Gastroesophageal sphincter (tissue), 4 donors: ENCODE data around the gene ATP13A2. TPM values are rescaled to one million over a fixed set of nuclear protein-coding genes. Genes with fewer than 3 reads are reported as not detected.

Experiments
- ATAC-seq: fragments of 150-250 bp; one replicate; pipeline ENCODE4 v1.9.1; 2016; ENCODE audit warnings: mild to moderate bottlenecking, moderate library complexity
- H3K27ac ChIP-seq, 4 donors: fragments of 200-600 bp; sonication (generic) in 3 of 4; 1 replicate in 3 of 4; 2 replicates in 1 of 4; pipeline ENCODE4 v1.5.1; 2016 to 2019
- H3K27me3 ChIP-seq: fragments of 200-600 bp; sonication (generic); one replicate; pipeline ENCODE4 v1.5.1; 2019
- H3K36me3 ChIP-seq, 2 donors: fragments of 200-600 bp; sonication (generic); one replicate each; pipeline ENCODE4 v1.5.1; 2019; ENCODE audit warnings: control low read depth in 1 of 2
- H3K4me1 ChIP-seq, 3 donors: fragments of 200-600 bp; sonication (generic); 1 replicate in 2 of 3; 2 replicates in 1 of 3; pipeline ENCODE4 v1.5.1; 2016 to 2019; ENCODE audit warnings: control low read depth in 2 of 3
- H3K4me3 ChIP-seq, 2 donors: fragments of 200-600 bp; sonication (generic); one replicate each; pipeline ENCODE4 v1.5.1; 2019; ENCODE audit warnings: mild to moderate bottlenecking in 1 of 2, moderate library complexity in 1 of 2
- H3K9me3 ChIP-seq, 3 donors: fragments of 200-600 bp; sonication (generic); one replicate each; pipeline ENCODE4 v1.5.1; 2017 to 2019; ENCODE audit warnings: control low read depth in 2 of 3
- EP300 ChIP-seq: sonication (generic); formaldehyde crosslinking; IDR thresholded peaks from one replicate; pipeline ENCODE4 v1.6.1; 2017; ENCODE audit warnings: antibody characterized with exemption, mild to moderate bottlenecking
- POLR2A ChIP-seq, 2 donors: fragments of 450-650 bp; IDR thresholded peaks; one replicate each; pipeline ENCODE4 v1.6.1; 2017; ENCODE audit warnings: antibody characterized with exemption in 2 of 2, mild to moderate bottlenecking in 2 of 2, moderate library complexity in 1 of 2
- POLR2AphosphoS5 ChIP-seq: sonication (generic); formaldehyde crosslinking; IDR thresholded peaks from one replicate; pipeline ENCODE4 v1.6.1; 2017; ENCODE audit warnings: antibody characterized with exemption
- WGBS, 2 donors: methylation state at CpG; one replicate each; pipeline ENCODE4 v1.1.5; 2018; ENCODE audit warnings: low coverage in 1 of 2; 5-methylcytosine and 5-hydroxymethylcytosine counted together
- total RNA-seq, 4 donors: library from RNA; depleted of rRNA; stranded (reverse); fragments of >200 nt; gene quantifications; one replicate each; pipeline ENCODE4 v1.1.0, GENCODE V29; 2016
- TF ChIP-seq, protein P1 (sequence below), 4 experiments: fragments of 200-600 bp in 2 of 4; fragments of 450-650 bp in 2 of 4; sonication (generic) in 1 of 4; IDR thresholded peaks; one replicate each; pipeline ENCODE4 v1.5.1; 2017 to 2019; ENCODE audit warnings: antibody characterized with exemption in 4 of 4, mild to moderate bottlenecking in 2 of 4, moderate library complexity in 2 of 4

The ATP13A2 gene
- total RNA-seq, 4 donors from 2014 or later = 19.1 to 29.2 (median 20.1) TPM

DNA sequence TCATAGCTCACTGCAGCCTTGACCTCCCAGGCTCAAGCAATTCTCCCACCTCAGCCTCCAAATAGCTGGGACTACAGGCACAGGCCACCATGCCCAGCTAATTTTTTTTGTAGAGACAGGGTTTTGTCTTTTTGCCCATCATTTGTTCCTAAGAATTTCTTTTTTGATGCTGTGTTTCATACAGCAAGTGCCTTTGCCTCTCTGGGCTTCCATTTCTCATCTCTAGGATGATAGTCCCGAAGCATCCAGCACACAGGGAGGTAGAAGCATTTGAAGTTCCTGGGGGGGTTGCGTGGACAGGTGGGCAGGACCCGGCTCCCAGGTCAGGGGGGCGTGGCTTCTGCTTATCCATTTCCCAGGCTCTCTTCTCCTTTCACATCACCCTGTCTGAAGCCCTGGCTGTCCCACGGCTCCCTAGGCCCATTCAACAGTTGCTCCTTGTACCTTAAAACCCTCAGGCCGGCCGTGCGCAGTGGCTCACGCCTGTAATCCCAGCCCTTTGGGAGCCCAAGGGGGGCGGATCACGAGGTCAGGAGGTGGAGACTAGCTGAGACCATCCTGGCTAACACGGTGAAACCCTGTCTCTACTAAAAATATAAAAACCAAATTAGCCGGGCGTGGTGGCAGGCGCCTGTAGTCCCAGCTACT lies 3.4 kb downstream of the ATP13A2 start:
- H3K4me1 ChIP-seq = peaks cover 0 to 31% (median 22%) of the 10 kb centered on the region in 3 donors
- H3K36me3 ChIP-seq = peaks cover 0 to 34% of the 10 kb centered on the region in 2 donors
- WGBS, 2 donors = 67 to 100% methylated on average over 1 of the region's 15 CpGs
- no peak for TF ChIP-seq POLR2A (IDR thresholded peaks at IDR 0.05)
- TF ChIP-seq, protein P1, sequence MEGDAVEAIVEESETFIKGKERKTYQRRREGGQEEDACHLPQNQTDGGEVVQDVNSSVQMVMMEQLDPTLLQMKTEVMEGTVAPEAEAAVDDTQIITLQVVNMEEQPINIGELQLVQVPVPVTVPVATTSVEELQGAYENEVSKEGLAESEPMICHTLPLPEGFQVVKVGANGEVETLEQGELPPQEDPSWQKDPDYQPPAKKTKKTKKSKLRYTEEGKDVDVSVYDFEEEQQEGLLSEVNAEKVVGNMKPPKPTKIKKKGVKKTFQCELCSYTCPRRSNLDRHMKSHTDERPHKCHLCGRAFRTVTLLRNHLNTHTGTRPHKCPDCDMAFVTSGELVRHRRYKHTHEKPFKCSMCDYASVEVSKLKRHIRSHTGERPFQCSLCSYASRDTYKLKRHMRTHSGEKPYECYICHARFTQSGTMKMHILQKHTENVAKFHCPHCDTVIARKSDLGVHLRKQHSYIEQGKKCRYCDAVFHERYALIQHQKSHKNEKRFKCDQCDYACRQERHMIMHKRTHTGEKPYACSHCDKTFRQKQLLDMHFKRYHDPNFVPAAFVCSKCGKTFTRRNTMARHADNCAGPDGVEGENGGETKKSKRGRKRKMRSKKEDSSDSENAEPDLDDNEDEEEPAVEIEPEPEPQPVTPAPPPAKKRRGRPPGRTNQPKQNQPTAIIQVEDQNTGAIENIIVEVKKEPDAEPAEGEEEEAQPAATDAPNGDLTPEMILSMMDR (IDR thresholded peaks at IDR 0.05) = no peak
- no peak for TF ChIP-seq POLR2AphosphoS5
- no peak for TF ChIP-seq EP300
- no peak for ATAC-seq
- no peak overlapping the region for H3K27ac ChIP-seq
- H3K27me3 ChIP-seq = no peaks in the 10 kb centered on the region
- no peaks in the 10 kb centered on the region for H3K9me3 ChIP-seq
- H3K4me3 ChIP-seq = no peak overlapping the region

DNA sequence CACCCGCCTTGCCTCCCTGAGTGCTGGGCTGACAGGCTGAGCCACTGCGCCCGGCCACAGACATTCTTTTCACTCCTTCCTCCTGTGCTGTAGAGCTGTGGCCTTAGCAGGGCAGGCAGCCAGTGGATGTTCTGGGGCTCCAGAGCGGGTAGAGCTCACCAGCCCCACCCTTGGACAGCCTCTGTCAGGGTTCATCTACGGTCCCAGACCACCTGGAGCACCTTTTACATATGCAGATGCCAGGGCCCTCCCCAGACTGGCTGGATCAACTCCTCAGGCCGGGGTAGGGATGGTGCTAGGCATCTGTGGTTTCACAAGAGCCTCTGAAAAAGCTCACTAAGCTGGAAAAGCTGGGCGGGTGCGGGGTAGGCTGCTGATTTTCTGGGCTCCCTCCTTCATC lies 4.6 kb downstream of the ATP13A2 start:
- Histone ChIP-seq H3K4me3 (no peak overlapping the region), H3K36me3 (peaks cover 0 to 46% of the 10 kb centered on the region in 2 donors), H3K9me3 (no peaks in the 10 kb centered on the region), H3K4me1 (peaks cover 0 to 27% (median 19%) of the 10 kb centered on the region in 3 donors), H3K27me3 (no peaks in the 10 kb centered on the region), H3K27ac (no peak overlapping the region)
- TF ChIP-seq EP300 = no peak
- TF ChIP-seq, protein P1 (IDR thresholded peaks at IDR 0.05) = no peak
- TF ChIP-seq POLR2A (IDR thresholded peaks at IDR 0.05) = no peak
- no peak for TF ChIP-seq POLR2AphosphoS5
- 94% methylated on average over 5 of the region's 8 CpGs; no CpG with 5 or more reads in 1 of the 2 donors for WGBS, 2 donors
- no peak for ATAC-seq

DNA sequence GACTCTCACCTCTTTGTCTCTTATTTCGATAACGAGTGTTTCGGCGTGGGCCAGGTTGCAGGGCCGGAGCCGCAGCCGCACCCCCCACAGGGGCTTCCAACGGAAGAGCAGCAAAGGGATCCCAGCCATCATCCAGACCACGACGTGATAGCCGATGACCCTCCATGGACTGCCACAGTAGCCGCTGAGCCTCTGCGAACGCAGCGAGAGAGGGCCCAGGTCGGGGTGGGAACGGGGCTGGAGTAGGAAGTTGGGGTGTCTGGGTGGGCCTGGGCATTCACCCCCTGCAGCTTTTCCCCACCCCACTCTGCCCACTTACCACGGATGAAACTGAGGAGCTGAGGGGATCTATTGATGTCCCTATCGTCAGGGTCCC lies 6.4 kb downstream of the ATP13A2 start:
- WGBS, 2 donors = 40 to 100% methylated on average over 1 to 2 of the region's 19 CpGs

DNA sequence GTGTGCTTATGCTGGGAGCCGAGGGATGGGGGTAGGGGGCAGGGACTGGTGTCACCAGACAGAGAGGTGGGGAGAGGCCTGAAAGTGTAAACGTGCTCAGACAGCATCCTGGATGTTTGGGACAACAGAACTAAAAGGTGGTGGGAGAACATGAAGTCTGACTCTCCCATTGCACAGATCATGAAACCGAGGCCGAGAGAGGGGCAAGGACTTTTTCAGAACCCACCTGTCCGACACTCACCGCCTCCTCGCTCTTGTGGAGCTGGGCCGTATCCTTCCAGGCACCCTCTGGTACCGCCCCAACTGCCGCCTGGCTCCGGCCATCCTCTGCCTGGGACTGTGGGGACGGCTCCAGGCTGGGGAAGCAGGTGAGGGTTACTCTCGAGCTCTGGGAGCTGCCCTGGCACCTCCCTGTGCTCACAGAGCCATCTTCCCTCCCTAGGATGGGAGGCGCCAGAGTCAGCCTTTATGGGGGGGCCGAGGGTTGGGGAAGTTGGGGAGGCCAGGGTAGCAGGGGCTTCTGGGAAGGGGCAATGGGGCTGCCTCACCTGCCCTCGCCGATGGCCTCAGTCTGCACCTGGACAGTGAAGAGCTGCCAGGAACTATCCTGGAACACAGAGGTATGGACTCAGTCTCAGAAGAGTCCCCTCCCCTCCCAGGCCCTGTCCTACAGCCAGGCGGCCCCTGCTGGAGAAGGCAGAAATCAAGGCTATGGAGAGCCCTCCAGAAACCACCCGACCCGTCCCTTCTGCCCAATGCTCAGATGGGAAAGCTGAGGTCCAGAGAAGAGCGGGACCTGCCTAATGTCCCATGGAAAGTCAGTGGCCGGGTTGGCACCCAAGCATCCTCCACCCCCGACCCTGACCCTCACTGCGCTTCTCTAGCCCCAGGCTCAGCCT lies 7.0 kb downstream of the ATP13A2 start:
- Histone ChIP-seq H3K4me1 (peaks cover 0 to 7% (median 3%) of the 10 kb centered on the region in 3 donors), H3K27ac (no peak overlapping the region), H3K4me3 (no peak overlapping the region), H3K36me3 (peaks cover 0 to 70% of the 10 kb centered on the region in 2 donors), H3K27me3 (no peaks in the 10 kb centered on the region), H3K9me3 (no peaks in the 10 kb centered on the region)
- WGBS, 2 donors = 87 to 100% methylated on average over 1 to 10 of the region's 24 CpGs
- no peak for ATAC-seq
- TF ChIP-seq, protein P1 (IDR thresholded peaks at IDR 0.05) = no peak
- TF ChIP-seq POLR2AphosphoS5 (no peak), EP300 (no peak), POLR2A (IDR thresholded peaks at IDR 0.05) (no peak)

More for the DNA sequence above, 6.4 kb downstream of the ATP13A2 start:
- Histone ChIP-seq H3K27ac (no peak overlapping the region), H3K36me3 (peaks cover 0 to 63% of the 10 kb centered on the region in 2 donors), H3K9me3 (no peaks in the 10 kb centered on the region), H3K27me3 (no peaks in the 10 kb centered on the region), H3K4me1 (peaks cover 0 to 13% (median 9%) of the 10 kb centered on the region in 3 donors), H3K4me3 (no peak overlapping the region)
- TF ChIP-seq, protein P1 (IDR thresholded peaks at IDR 0.05) = no peak
- TF ChIP-seq EP300 = no peak
- TF ChIP-seq POLR2AphosphoS5 = no peak
- ATAC-seq = no peak
